ENCODE measurements around the gene KANSL1L.
A peak's percentile ranks its signal among the peaks of the same experiment; 100 is the strongest.

KANSL1L gene

DNA sequence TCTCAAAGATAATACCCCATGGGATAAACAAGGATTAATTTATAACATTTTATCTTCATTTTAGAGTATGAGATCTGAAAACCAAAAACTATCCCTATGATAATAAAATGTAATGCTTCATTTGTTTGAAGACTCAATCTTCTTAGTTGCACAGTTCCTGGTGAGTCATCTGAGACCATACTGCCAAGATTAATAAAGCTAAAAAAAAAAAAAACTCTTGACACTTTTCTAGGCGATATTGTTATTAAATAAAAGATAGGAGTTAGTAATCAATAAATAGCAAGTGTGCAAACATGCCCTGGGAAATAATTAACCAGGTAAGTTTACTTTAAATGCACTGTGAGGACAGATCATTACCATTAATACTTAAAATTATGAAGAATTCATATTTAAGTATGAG lies 84.9 kb downstream of the KANSL1L start:
- DNase-seq (ENCODE audit: low read depth in 2 of 2) = no peak

- no peak for DNase-seq (ENCODE audit: low read depth in 2 of 2)
Observed at GRCh38 chr2:210072922-210073509, 98.2 kb downstream of the KANSL1L start.

- DNase-seq (ENCODE audit: low read depth in 2 of 2) = no peak
Observed at GRCh38 chr2:210072493-210072892, 98.7 kb downstream of the KANSL1L start.

DNA sequence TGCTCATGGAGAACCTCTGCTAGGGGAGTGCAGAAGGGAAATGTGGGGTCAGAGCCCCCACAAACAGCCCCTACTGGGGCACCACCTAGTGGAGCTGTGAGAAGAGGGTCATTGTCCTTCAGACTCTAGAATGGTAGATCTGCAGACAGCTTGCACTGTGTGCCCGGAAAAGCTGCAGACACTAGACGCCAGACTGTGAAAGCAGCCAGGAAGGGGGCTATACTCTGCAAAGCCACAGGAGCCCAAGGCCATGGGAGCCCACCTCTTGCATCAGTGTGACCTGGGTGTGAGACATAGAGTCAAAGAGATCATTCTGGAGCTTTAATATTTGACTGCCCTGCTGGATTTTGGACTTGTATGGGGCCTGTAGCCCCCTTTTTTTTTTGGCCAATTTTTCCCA lies 107.9 kb downstream of the KANSL1L start:
- no peak for DNase-seq (ENCODE audit: low read depth in 2 of 2)

GRCh38 chr2:210055825-210056224 lies 115.4 kb downstream of the KANSL1L start:
- no peak for DNase-seq (ENCODE audit: low read depth in 2 of 2)

DNA sequence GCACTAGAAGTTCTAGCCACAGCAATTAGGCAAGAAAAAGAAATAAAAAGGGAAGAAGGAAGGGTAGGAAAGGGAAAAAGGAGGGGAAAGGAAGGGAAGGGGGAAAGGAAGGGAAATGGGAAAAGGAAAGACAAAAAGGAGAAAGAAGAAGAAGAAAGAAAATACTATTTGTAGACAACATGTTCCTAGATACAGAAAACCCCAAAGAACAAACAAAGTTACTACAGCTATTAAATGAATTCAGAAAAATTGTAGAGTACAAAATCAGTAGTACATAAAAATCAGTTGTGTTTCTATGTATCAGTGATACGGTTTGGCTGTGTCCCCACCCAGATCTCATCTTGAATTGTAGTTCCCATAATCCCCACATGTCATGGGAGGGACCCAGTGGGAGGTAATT lies 116.5 kb downstream of the KANSL1L start:
- no peak for DNase-seq (ENCODE audit: low read depth in 2 of 2)

GRCh38 chr2:210050885-210051284 lies 120.3 kb downstream of the KANSL1L start:
- DNase-seq (ENCODE audit: low read depth in 2 of 2) = no peak

DNA sequence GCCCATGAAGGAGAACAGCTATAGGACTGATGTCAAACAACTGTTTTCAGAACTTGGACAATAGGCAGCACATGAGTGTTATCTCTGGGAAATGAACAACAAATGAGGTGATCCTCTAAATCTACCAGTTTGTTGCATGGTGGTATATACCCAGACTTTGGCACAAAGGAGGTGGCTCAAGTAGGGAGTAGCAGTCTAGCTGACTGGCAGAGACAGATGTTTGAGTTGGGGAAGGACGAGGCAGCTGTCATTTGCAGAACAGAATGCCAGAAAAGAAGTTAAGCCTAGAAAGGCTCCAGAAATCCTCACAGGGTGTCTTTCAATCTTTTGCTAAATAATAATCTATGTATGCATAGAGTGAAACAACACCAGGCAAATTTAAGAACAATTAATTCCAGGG lies 121.4 kb downstream of the KANSL1L start:
- no peak for DNase-seq (ENCODE audit: low read depth in 2 of 2)

GRCh38 chr2:210046851-210047500 lies 124.2 kb downstream of the KANSL1L start:
- DNase-seq (ENCODE audit: low read depth in 2 of 2) = no peak

DNA sequence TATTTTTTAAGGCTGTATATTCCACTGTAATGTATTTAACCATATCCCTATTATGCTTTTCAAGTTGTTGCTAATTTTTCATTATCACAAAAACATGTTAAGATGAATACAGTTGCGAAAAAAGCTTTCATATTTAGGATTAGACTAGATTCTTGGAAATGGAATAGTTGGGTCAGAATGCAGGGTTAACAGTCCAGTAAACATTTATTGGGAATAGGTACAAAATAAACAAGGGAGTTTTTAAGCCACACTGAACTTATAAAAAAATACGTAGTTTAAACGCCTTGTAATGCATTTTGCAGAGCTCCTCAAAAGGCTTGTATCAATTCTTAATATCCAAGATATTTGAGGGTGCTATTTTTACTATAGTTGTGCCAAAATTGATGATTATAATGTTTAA lies 133.1 kb downstream of the KANSL1L start:
- DNase-seq (ENCODE audit: low read depth in 2 of 2) = no peak

GRCh38 chr2:210035679-210036078 lies 135.5 kb downstream of the KANSL1L start:
- DNase-seq (ENCODE audit: low read depth in 2 of 2) = no peak

- no peak for DNase-seq (ENCODE audit: low read depth in 2 of 2)
Observed at GRCh38 chr2:210034087-210034683, 137.0 kb downstream of the KANSL1L start.

- no peak for DNase-seq (ENCODE audit: low read depth in 2 of 2)
Observed at GRCh38 chr2:210028178-210028577, 143.0 kb downstream of the KANSL1L start.

DNA sequence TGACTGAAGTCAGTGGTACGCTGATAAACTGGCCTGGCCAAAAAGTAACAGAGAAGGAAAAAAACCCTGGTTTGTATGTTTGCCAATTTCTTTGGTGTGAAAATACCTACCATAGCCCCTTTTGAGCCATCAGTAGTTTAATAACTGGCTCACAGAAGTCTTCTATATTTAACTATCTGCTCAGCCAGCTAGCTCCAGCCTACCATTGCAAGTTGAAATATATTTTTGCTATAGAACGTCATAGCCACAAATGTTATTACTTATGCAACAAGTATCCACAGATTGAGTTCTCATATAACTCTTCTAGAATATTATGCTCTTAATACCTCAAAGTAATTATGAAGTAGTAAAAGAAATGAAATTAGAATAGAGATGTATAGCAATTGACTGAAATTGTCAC lies 143.6 kb downstream of the KANSL1L start:
- DNase-seq (ENCODE audit: low read depth in 2 of 2) = no peak

DNA sequence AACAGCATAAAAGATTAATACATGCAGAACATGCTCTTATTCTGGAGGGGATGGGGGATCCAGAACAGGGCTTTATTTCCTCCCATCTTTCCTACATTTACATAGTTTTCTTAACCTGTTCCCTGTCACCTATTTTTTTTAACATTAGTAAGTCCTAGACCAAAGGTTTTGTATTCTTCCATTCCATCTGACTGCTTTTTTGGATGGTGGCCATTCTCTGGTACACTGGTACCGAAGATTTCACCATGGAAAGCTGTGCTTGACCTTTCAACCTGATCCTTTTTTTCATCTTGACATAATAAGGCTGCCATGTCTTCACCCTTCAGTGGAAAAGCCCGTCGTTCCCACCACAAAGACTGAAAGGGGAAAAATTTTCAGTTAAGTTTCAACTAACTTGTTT lies 148.4 kb downstream of the KANSL1L start:
- no peak for DNase-seq (ENCODE audit: low read depth in 2 of 2)

GRCh38 chr2:210020138-210020537 lies 151.1 kb downstream of the KANSL1L start:
- DNase-seq (ENCODE audit: low read depth in 2 of 2) = no peak

DNA sequence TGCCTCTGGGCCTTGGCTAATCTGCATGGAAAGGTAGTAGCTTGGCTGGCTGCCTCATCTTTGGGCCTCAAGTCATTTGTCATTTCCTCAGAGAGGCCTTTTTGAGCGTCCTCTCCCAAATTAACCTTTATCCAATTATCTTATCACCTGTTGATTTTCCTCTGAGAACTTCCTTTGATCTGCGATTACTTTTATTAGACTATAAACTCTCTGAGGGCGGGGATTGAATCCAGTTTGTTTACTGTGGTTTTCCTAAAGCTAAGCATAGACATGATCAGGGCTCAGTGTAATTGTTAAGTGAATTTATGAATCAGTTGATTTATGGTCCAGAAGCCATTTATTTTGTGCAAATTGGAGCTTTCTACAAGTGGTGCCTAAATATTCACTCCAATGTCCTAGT lies 161.3 kb downstream of the KANSL1L start:
- DNase-seq (ENCODE audit: low read depth in 2 of 2) = no peak

DNA sequence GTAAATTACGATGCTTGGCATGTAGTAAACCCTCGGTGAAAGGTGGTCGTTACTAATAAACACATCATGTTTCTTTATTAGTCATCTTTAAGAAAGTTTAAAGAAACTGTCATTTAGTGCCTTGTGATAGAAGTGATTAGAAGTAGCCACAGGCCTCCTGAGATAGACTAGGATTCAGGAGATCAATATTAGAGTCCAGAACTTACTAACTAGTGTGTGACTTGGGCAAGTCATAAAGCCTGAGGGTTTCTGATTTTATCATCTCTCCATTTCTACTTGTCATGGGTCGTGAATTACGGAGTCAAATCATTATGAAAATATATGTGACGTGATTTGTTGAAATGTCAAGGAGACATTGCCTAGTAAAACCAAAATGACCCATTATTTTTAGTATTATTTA lies 162.1 kb downstream of the KANSL1L start:
- DNase-seq (ENCODE audit: low read depth in 2 of 2) = no peak

DNA sequence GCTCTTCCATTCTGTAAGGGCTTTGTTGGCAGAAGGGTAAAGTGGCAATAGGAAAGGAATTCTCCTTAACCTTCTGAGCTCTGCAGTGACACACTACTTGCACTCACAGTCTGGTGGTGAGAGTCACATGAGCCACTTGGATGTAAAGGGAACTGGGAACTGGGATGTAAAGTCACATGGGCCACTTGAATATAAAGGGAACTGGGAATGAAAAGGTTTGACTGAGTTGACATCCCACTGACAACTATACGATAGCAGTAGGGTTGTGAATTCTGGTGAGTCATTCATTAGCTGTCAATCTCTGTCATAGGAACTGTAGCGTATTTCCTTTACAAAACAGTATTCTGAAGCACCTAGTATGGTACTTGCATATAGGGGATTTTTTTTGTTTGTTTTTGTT lies 163.3 kb downstream of the KANSL1L start:
- DNase-seq (ENCODE audit: low read depth in 2 of 2) = no peak

DNA sequence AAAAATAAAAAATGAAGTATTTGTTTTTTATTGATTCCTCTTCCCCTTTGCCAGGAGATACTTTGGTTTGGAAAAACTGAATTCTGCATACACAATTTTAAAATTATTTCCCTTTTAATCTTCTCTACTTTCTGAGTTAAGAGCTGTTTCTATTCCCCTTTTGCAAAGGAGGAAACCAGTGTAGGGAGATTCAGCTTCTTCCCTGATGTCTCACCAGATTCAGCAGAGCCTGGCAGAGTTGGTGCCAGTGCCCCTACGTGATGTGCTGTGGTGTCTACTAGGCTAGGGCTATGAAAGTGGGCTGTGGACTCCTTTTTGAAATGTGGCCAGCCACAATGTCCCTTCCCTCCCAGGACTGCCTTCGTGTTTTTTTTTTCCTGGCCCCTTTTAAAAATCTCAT lies 166.3 kb downstream of the KANSL1L start:
- DNase-seq (ENCODE audit: low read depth in 2 of 2) = no peak

GRCh38 chr2:210003359-210003758 lies 167.8 kb downstream of the KANSL1L start:
- DNase-seq (ENCODE audit: low read depth in 2 of 2) = no peak

DNA sequence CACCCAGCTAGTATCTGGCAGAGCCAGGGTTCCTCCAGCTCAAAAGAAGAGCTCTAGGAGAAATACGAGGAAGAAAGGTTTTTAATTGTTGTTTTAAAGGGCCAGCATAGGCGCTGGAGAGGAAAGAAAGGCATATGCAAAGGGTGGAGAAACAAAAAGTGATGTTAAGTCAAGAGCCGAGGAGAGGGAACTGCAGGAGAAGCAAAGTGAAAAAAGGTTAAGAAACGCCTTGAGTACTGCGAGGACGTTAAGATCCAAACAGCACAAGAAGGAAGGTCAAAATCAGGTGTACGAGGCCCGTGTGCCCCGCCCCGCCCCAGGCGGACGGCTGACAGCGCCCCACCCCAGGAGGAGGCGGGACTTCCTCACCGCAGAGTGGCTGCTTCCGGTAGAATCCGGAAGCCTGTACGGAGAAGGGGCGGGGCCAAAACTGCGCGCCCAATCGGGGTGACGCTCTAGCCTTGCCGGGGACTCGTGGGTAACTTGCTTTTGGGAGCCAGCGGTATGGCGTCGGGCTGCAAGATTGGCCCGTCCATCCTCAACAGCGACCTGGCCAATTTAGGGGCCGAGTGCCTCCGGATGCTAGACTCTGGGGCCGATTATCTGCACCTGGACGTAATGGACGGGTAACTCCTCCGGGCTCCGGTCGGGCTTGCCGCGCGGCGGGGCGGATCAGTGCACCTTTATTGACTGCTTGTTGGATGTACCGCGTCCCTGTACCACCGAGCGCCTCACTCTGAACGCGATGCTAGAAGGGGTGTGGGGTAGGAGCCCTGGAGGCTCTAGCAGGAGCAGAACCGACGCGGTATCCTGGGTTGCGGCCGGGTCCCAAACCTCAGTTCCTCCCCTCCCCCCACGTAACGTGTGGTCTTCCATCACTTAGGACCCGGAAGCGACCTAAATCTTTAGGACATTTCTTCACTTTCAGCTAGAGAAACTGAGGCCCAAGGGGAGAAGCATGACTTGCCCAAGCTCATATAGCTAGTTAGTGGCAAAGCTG lies 168.8 kb downstream of the KANSL1L start, which contains the start of gene RPE:
TSS of gene RPE (plus strand) at position 481 of the 1,000 bp plus-strand sequence. CDS start at position 505, 24 bp downstream.
- DNase-seq (ENCODE audit: low read depth in 2 of 2) = peak; percentile 95 to 96

Measured in stimulated activated CD8-positive, alpha-beta memory T cell treated with anti-CD3 and anti-CD28 coated beads, Interleukin-2, amount 100 ng/mL, for 1 hour (primary cell).